ENCODE measurements around the gene ENDOD1. TPM values are rescaled to one million over a fixed set of nuclear protein-coding genes. Genes with fewer than 3 reads are reported as not detected.

The ENDOD1 gene
- total and polyA plus RNA-seq, 2 experiments from 2014 or later = 0.76 to 4.0 TPM

GRCh38 chr11:95095858-95096587 lies 6.4 kb downstream of the ENDOD1 start (continued):
- no peak for TF ChIP-seq ZNF462 (CRISPR knock-in tag; IDR thresholded peaks at IDR 0.05)

GRCh38 chr11:95097209-95097608 lies 7.6 kb downstream of the ENDOD1 start:
- H3K4me1 Mint-ChIP-seq = peaks cover 14% of the 10 kb centered on the region
- no peak overlapping the region for H2AFZ ChIP-seq
- peaks cover 2% of the 10 kb centered on the region for H3K27me3 ChIP-seq (ENCODE audit: insufficient read depth)
- H3K4me3 Mint-ChIP-seq = no peak overlapping the region
- no peak overlapping the region for H3K4me3 ChIP-seq
- ATAC-seq (no peak), DNase-seq (ENCODE audit: low spot score) (no peak)
- no peaks in the 10 kb centered on the region; the same call in 1 of the 2 replicates for H4K20me1 ChIP-seq (replicated peaks; ENCODE audit: insufficient read depth)
- no peak overlapping the region for H3K4me2 ChIP-seq
- no peaks in the 10 kb centered on the region for H3K36me3 ChIP-seq (ENCODE audit: insufficient read depth)
- H3F3A ChIP-seq (replicated peaks; ENCODE audit: low read depth) = no peaks in the 10 kb centered on the region
- no peaks in the 10 kb centered on the region for H3K9me2 ChIP-seq (ENCODE audit: insufficient read depth)
- no peaks in the 10 kb centered on the region; the same call in 2 of the 3 replicates for H3K36me3 Mint-ChIP-seq (ENCODE audit: low read depth)
- peaks cover 7% of the 10 kb centered on the region; the same call in 1 of the 2 replicates for H3K4me1 ChIP-seq (ENCODE audit: insufficient read depth)
- H3K27ac ChIP-seq (ENCODE audit: low read depth) = no peak overlapping the region
- H3K27me3 Mint-ChIP-seq (ENCODE audit: insufficient read depth, low read depth, poor library complexity) = peaks cover 4% of the 10 kb centered on the region
- H3K27ac Mint-ChIP-seq = no peak overlapping the region
- H3K79me2 ChIP-seq (replicated peaks; ENCODE audit: insufficient read depth) = no peaks in the 10 kb centered on the region
- no peaks in the 10 kb centered on the region for H3K9me3 Mint-ChIP-seq
- TF ChIP-seq EZH2 (IDR thresholded peaks at IDR 0.05; ENCODE audit: low read depth, unreplicated experiment) (no peak), ETS1 (IDR thresholded peaks at IDR 0.05) (no peak), ZNF331 (CRISPR knock-in tag; IDR thresholded peaks at IDR 0.05; ENCODE audit: low read depth) (no peak), ZNF462 (CRISPR knock-in tag; IDR thresholded peaks at IDR 0.05) (no peak), POLR2AphosphoS5 (IDR thresholded peaks at IDR 0.05; ENCODE audit: low read depth) (no peak)
